Caki2 (cell line): ENCODE results near the gene OR2L3. TPM values are rescaled to one million over a fixed set of nuclear protein-coding genes. Genes with fewer than 3 reads are reported as not detected.

Experiments used
- total RNA-seq: library from RNA; depleted of rRNA; stranded (reverse); fragments of >200 nt; shearing (Covaris generic); gene quantifications from 2 replicates; pipeline ENCODE4 v1.2.3, GENCODE V29; 2014; ENCODE audit warnings: low replicate concordance; rRNA removed

Gene OR2L3
- total RNA-seq, 1 experiment from 2014 or later: not detected

Other genes starting within 250 kb of the OR2L3 start
- gene OR14A16, start 222.7 kb upstream of the OR2L3 start, total RNA-seq: not detected in 2 replicates
- gene OR11L1, start 204.9 kb upstream of the OR2L3 start, total RNA-seq: not detected in 2 replicates
- not detected in 2 replicates for gene TRIM58, start 189.6 kb upstream of the OR2L3 start, total RNA-seq
- gene OR2W3, start 151.2 kb upstream of the OR2L3 start, total RNA-seq: not detected in 2 replicates
- gene OR2T8, start 126.6 kb upstream of the OR2L3 start, total RNA-seq: not detected in 2 replicates
- gene OR2AJ1, start 121.9 kb upstream of the OR2L3 start, total RNA-seq: not detected in 2 replicates
- gene OR2L8, start 98.0 kb upstream of the OR2L3 start, total RNA-seq: not detected in 2 replicates
- not detected in 2 replicates for gene OR2AK2, start 81.6 kb upstream of the OR2L3 start, total RNA-seq
- not detected in 2 replicates for gene OR2L5, start 33.2 kb upstream of the OR2L3 start, total RNA-seq
- not detected in 2 replicates for gene OR2L2, start 16.8 kb upstream of the OR2L3 start, total RNA-seq
- not detected in 2 replicates for gene OR2L13, start 48.3 kb downstream of the OR2L3 start, total RNA-seq
- not detected in 2 replicates for gene OR2M5, start 98.3 kb downstream of the OR2L3 start, total RNA-seq
- not detected in 2 replicates for gene OR2M2, start 128.0 kb downstream of the OR2L3 start, total RNA-seq
- not detected in 2 replicates for gene OR2M3, start 150.4 kb downstream of the OR2L3 start, total RNA-seq
- gene OR2M4, start 184.6 kb downstream of the OR2L3 start, total RNA-seq: not detected in 2 replicates
- not detected in 2 replicates for gene OR2T33, start 231.1 kb downstream of the OR2L3 start, total RNA-seq